Common myeloid progenitor, CD34-positive (primary cell): ENCODE results near the gene DDRGK1.
"Not testable (repeated sequence)": the region's sequence is repeated elsewhere in the genome, so short reads cannot be mapped to it uniquely, and the experiment has no call there.

Experiments used
- CTCF ChIA-PET: fragments of 350-600 bp; sonication (Branson Sonifier 250); formaldehyde crosslinking; loops from one replicate; lab custom pipeline; 2021; ENCODE audit warnings: antibody characterized with exemption; lab: Charles Lee
- POLR2A ChIA-PET: fragments of 350-600 bp; sonication (Branson Sonifier 250); formaldehyde crosslinking; loops from one replicate; lab custom pipeline; 2021; ENCODE audit warnings: antibody characterized with exemption; lab: Charles Lee
- DNase-seq, 3 donors: peaks; one replicate each; pipeline versions ENCODE4 v3.0.0 to v3.0.0-alpha.2; 2013
- H3K27ac ChIP-seq, 2 experiments: 1 replicate in 1 of 2; 2 replicates in 1 of 2; pipeline ENCODE4 v1.7.0; 2013; ENCODE audit warnings: inconsistent platforms in 2 of 2, low read length in 2 of 2, mild to moderate bottlenecking in 2 of 2, low read depth in 1 of 2, moderate library complexity in 1 of 2; ENCODE audit not compliant: severe bottlenecking in 2 of 2, insufficient read depth in 1 of 2, poor library complexity in 1 of 2
- H3K27me3 ChIP-seq, 5 experiments: replicated peaks in 2 of 5; 1 replicate in 3 of 5; 2 replicates in 2 of 5; pipeline versions ENCODE4 v1.6.1 to v1.7.0; 2013; ENCODE audit warnings: low read length in 4 of 5, mild to moderate bottlenecking in 2 of 5, moderate library complexity in 2 of 5, inconsistent platforms in 1 of 5; ENCODE audit not compliant: insufficient read depth in 5 of 5, control insufficient read depth in 4 of 5
- H3K36me3 ChIP-seq, 4 experiments: 1 replicate in 2 of 4; 2 replicates in 2 of 4; pipeline versions ENCODE4 v1.6.1 to v1.7.0; 2013; ENCODE audit warnings: low read length in 3 of 4, control low read depth in 1 of 4, mild to moderate bottlenecking in 1 of 4; ENCODE audit not compliant: control insufficient read depth in 4 of 4, insufficient read depth in 4 of 4
- H3K4me1 ChIP-seq, 4 experiments: 1 replicate in 3 of 4; 2 replicates in 1 of 4; pipeline versions ENCODE4 v1.6.1 to v1.7.1; 2013; ENCODE audit warnings: low read length in 3 of 4, mild to moderate bottlenecking in 3 of 4, control low read depth in 1 of 4, inconsistent platforms in 1 of 4, moderate library complexity in 1 of 4; ENCODE audit not compliant: control insufficient read depth in 4 of 4, insufficient read depth in 4 of 4; ENCODE audit errors: control extremely low read depth in 1 of 4
- H3K4me3 ChIP-seq, 7 experiments: 1 replicate in 4 of 7; 2 replicates in 3 of 7; pipeline versions ENCODE4 v1.5.1 to v1.7.0; 2013; ENCODE audit warnings: mild to moderate bottlenecking in 7 of 7, low read length in 6 of 7, moderate library complexity in 6 of 7, inconsistent platforms in 2 of 7, low read depth in 2 of 7, control low read depth in 1 of 7; ENCODE audit not compliant: insufficient read depth in 4 of 7, control insufficient read depth in 1 of 7; ENCODE audit errors: extremely low read depth in 1 of 7
- H3K9me3 ChIP-seq, 5 experiments: 1 replicate in 4 of 5; 2 replicates in 1 of 5; pipeline versions ENCODE4 v1.6.1 to v1.7.1; 2013; ENCODE audit warnings: low read length in 4 of 5, mild to moderate bottlenecking in 2 of 5, inconsistent platforms in 1 of 5, low read depth in 1 of 5, moderate library complexity in 1 of 5; ENCODE audit not compliant: control insufficient read depth in 4 of 5, insufficient read depth in 2 of 5; ENCODE audit errors: control extremely low read depth in 1 of 5
- WGBS: methylation state at CpG from one replicate; pipeline ENCODE4 v1.1.5; 2013; ENCODE audit not compliant: insufficient coverage; 5-methylcytosine and 5-hydroxymethylcytosine counted together

Gene DDRGK1

GRCh38 chr20:3187861-3188260 lies 16.6 kb downstream of the DDRGK1 start:
- 98% methylated on average over 6 of the region's 9 CpGs for WGBS
- H3K9me3 ChIP-seq = not testable (repeated sequence)

GRCh38 chr20:3183896-3184612 lies 20.4 kb downstream of the DDRGK1 start:
- no peaks in the 10 kb centered on the region for H3K4me1 ChIP-seq
- 100% methylated on average over 1 of the region's 3 CpGs for WGBS
- ChIA-PET CTCF (interaction anchor here (1.4 to 1.9 kb wide), 2 partner anchors 9 to 16 kb away, joined by 3 to 7 read pairs; no protein-coding TSS in a partner anchor), POLR2A (interaction anchor here (0.6 kb wide), 1 partner anchor 126 kb away, joined by 5 read pairs; no protein-coding TSS in a partner anchor)
- H3K27ac ChIP-seq = no peak overlapping the region
- H3K27me3 ChIP-seq = no peaks in the 10 kb centered on the region
- no peaks in the 10 kb centered on the region for H3K9me3 ChIP-seq
- H3K36me3 ChIP-seq = peaks cover 0 to 3% (median under 1%) of the 10 kb centered on the region in 4 experiments
- no peak for DNase-seq
- no peak overlapping the region for H3K4me3 ChIP-seq

More at GRCh38 chr20:3187861-3188260, 16.6 kb downstream of the DDRGK1 start:
- H3K36me3 ChIP-seq = peaks cover 8 to 41% (median 29%) of the 10 kb centered on the region in 4 experiments
- CTCF ChIA-PET = interaction anchor here (1.2 kb wide), 1 partner anchor 13 kb away, joined by 3 read pairs; no protein-coding TSS in a partner anchor
- H3K27me3 ChIP-seq, H3K4me3 ChIP-seq, DNase-seq, H3K27ac ChIP-seq, POLR2A ChIA-PET, H3K4me1 ChIP-seq: not testable (repeated sequence)

GRCh38 chr20:3182429-3182828 lies 22.1 kb downstream of the DDRGK1 start:
- DNase-seq, H3K4me3 ChIP-seq, POLR2A ChIA-PET, H3K27ac ChIP-seq, H3K4me1 ChIP-seq, H3K27me3 ChIP-seq, H3K36me3 ChIP-seq, H3K9me3 ChIP-seq: not testable (repeated sequence)
- CTCF ChIA-PET = interaction anchor here (1.1 kb wide), 1 partner anchor 11 kb away, joined by 3 read pairs; no protein-coding TSS in a partner anchor
- WGBS = 100% methylated on average over 3 of the region's 5 CpGs

- ChIA-PET CTCF (no interaction called here), POLR2A (interaction anchor here (0.5 kb wide), 1 partner anchor 26 kb away, joined by 3 read pairs; no protein-coding TSS in a partner anchor)
- DNase-seq = no peak
- 90% methylated on average over 4 of the region's 5 CpGs for WGBS
- Histone ChIP-seq H3K36me3 (no peaks in the 10 kb centered on the region), H3K4me3 (no peak overlapping the region), H3K27ac (no peak overlapping the region), H3K9me3 (no peaks in the 10 kb centered on the region), H3K27me3 (no peaks in the 10 kb centered on the region), H3K4me1 (peaks cover 0 to 4% (median under 1%) of the 10 kb centered on the region in 4 experiments)
Observed at GRCh38 chr20:3181270-3181669, 23.2 kb downstream of the DDRGK1 start.

- H3K27ac ChIP-seq = no peak overlapping the region
- peaks cover 0 to 6% (median 4%) of the 10 kb centered on the region in 5 experiments for H3K27me3 ChIP-seq
- no peaks in the 10 kb centered on the region for H3K36me3 ChIP-seq
- H3K4me3 ChIP-seq = no peak overlapping the region
- no peaks in the 10 kb centered on the region for H3K9me3 ChIP-seq
- H3K4me1 ChIP-seq = peaks cover 0 to 4% (median under 1%) of the 10 kb centered on the region in 4 experiments
- CTCF ChIA-PET = interaction anchor here (0.6 kb wide), 1 partner anchor 131 kb away, joined by 4 read pairs; no protein-coding TSS in a partner anchor
- POLR2A ChIA-PET = no interaction called here
- WGBS = 100% methylated on average over 2 of the region's 4 CpGs
- DNase-seq = no peak
Observed at GRCh38 chr20:3180319-3180718, 24.2 kb downstream of the DDRGK1 start.

GRCh38 chr20:3177746-3178485 lies 26.6 kb downstream of the DDRGK1 start:
- no peak overlapping the region for H3K27ac ChIP-seq
- H3K36me3 ChIP-seq = no peaks in the 10 kb centered on the region
- H3K4me3 ChIP-seq = no peak overlapping the region
- DNase-seq = peak in 1 of 3 donors; percentile 40
- 73% methylated on average over 6 of the region's 8 CpGs for WGBS
- ChIA-PET CTCF (interaction anchor here (1.0 kb wide), 1 partner anchor 12 kb away, joined by 3 read pairs; no protein-coding TSS in a partner anchor), POLR2A (no interaction called here)
- no peaks in the 10 kb centered on the region for H3K9me3 ChIP-seq
- peaks cover 0 to 22% (median 20%) of the 10 kb centered on the region in 5 experiments for H3K27me3 ChIP-seq
- peaks cover 0 to 16% (median 12%) of the 10 kb centered on the region in 4 experiments for H3K4me1 ChIP-seq
